Stimulated activated CD8-positive, alpha-beta memory T cell treated with anti-CD3 and anti-CD28 coated beads, Interleukin-4, amount 100 ng/mL, for 1 hour (primary cell): ENCODE results near the gene DNM1.

Experiments used
- DNase-seq, 2 donors: peaks; one replicate each; pipeline ENCODE4 v3.0.0-alpha.2; 2020; ENCODE audit warnings: low read depth in 2 of 2, low spot score in 1 of 2

DNM1 gene

DNA sequence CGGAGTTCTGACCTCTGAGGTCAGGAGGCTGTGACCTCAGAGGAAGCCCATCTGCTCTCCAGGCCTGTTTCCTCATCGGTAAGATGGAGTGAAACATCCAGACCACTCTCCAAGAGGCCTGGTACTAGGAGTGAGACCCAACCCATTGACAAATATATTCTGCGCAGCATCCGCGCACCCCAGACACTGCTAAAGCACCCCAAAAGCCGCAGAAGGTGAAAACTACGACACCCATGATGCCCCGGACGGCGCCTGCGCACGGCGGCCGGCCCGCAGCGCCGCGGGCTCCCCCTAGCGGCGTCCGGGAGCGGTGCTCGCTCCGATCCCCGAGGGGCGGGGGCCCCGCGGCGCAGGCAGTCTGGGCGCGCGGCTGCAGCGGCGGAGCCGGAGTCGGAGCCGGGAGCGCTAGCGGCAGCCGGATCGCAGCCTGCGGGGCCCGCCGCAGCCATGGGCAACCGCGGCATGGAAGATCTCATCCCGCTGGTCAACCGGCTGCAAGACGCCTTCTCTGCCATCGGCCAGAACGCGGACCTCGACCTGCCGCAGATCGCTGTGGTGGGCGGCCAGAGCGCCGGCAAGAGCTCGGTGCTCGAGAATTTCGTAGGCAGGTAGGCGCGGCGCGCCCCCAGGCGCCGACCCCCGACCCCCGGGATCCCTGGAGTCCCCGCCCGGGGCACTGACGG lies at the start of gene DNM1:
Gene DNM1, plus strand, starts transcription at position 356 of the 683 bp plus-strand sequence. Its CDS starts 92 bp downstream, at position 448.
- DNase-seq = peak; percentile 17 to 47

DNA sequence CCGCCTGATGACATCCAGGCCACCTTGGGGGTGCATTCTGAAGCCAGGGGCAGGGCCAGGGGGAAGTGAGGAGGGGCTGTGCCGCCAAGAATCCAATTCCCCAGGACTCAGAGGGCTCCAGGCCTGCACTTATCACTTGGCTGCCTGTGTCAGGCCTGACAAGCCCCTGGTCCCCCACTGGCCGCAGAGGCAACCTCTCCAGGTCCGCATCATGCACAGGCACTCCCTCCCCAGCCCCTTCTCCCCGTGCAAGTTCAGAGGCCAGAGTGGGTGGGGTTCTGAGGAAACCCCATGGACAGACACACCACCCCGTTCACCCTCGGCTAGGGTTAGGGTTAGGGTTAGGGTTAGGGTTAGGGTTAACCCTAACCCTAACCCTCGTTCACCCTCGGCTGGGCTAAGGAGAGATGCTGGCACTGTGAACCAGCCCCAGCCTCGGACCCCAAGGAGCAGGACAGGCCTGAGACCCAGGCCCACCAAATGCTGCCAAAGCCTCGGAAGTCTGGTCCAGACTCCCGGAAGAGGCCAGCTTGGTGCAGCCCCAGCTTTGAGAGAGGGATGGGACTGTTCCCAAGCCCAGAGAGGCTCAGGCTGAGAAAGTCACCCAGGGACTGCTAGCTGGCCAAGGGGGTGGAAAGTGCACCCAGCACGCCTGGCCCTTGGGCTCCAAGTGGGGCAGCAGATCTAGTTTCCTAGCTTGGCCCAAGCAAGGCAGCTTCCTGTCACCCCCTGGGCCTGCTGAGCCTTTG lies 49.1 kb upstream of the DNM1 start:
- DNase-seq = no peak

- DNase-seq = no peak
Measured at GRCh38 chr9:128155736-128156500, 47.3 kb upstream of the DNM1 start.

DNA sequence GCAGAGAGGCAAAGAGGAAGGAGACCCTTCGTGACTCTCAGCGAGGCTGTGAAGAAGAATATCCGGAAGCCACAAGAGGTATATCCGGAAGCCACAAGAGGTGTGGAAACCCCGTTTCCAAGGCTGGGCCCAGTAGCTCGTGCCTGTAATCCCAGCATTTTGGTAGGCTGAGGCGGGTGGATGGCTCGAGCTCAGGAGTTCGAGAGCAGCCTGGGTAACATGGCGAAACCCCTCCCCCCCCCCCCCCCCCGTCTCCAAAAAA lies 43.7 kb upstream of the DNM1 start:
- no peak for DNase-seq

DNA sequence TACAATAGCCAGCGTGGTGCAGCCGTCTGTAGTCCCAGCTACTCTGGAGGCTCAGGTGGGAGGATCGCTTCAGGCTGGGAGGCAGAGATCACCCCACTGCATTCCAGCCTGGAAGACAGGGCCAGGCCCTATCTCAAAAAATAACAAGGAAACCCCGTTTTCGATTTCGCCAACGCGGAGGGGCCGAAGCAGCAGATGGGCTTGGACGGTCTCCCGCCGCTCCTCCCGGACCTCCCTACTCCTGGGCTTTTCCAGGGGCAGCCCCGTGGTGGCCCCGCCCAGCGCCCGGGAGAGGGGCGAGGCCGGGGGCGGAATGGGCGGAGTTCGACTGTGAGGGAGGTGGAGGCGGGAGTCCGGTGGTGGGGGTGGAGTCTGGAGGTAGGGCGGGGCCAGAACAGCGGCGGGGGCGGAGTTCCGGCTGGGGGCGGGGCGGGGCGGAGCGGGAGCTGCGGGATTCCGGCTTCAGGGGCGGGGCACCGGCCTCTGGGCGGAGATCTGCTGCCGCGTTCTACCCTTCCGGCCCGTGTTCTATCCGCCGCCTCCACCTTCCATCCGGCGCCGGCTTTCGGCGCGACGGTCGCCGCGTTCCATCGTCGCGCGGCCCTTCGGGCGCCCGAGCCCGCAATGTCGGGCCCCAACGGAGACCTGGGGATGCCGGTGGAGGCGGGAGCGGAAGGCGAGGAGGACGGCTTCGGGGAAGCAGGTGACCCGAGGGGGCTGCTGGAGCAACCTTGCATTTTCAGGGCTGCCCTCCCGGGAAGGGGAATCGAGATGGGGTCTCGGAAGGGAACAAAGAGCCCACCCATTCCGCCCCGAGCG lies 43.2 kb upstream of the DNM1 start, which contains the start of gene BBLN:
Gene BBLN, plus strand, starts transcription at position 482 of the 819 bp plus-strand sequence. Its CDS starts 143 bp downstream, at position 625.
- DNase-seq = peak; percentile 85 to 87

DNA sequence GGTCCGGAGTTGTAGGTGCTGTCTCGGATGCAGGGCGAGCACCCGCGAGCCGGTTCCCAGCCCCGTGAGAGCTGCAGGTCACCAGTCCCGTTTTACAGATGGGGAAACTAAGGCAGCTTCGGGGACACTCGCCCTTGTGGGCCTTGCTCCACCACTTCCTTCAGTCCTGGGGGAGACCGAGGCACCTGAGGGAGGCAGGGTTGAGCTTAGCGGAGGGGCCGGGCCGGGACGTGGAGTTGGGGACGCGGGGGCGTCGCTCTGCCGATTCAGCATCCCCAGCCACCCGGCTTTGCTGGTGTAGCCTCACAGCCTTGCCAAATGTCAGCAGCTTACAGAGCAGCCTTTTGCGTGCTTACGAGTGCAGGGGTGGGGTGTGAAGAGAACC lies 42.6 kb upstream of the DNM1 start:
- peak in 1 of 2 donors; percentile 10 for DNase-seq

DNA sequence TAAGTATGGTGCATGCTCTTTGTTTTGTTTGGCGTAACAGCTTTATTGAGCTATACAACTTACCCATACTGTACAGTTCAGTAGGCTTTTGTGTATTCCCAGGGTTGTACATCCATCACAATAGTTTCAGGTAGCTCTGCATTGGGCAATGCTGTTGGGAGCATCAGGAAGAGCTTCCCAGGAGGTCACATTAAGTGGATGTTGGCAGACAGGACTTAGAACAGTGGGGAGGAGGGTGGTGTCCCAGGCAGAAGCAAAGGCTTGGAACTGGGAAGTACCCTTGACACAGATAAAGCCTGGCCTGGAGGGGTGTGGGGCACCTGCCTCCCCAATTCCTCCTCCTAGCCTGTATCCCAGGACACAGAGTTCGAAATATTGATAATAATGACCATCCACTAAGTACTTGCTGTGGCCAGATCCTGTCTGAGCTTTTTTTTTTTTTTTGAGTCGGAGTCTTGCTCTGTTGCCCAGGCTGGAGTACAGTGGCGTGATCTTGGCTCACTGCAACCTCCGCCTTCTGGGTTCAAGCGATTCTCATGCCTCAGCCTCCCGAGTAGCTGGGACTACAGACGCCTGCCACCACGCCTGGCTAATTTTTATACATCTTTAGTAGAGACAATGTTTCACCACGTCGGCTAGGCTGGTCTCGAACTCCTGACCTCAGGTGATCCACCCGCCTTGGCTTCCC lies 41.8 kb upstream of the DNM1 start:
- no peak for DNase-seq

GRCh38 chr9:128162215-128163026 lies 40.8 kb upstream of the DNM1 start:
- no peak for DNase-seq

DNA sequence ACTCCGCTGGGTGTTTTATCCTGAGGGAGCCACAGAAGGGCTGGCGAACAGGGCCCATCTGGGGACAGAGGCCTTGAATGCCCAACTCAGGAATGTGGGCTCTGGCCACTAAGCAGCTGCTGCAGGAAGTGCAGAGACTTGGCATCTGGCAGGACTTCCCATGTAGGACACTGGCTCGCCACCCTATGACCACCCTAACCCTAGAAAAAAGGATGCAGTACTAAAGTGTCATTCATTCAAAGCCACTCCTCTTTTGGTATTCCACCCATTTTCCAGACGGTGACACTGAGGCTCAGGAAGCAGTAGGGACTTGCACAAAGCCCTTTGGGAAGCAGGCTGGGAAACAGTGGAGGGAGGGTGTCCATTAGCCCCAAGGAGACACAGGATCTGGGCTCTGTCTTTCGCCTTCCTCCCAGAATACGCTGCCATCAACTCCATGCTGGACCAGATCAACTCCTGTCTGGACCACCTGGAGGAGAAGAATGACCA lies 40.1 kb upstream of the DNM1 start:
- no peak for DNase-seq

- no peak for DNase-seq
Measured at GRCh38 chr9:128163523-128164306, 39.5 kb upstream of the DNM1 start.

- DNase-seq = no peak
Measured at GRCh38 chr9:128164307-128164885, 38.8 kb upstream of the DNM1 start.

DNA sequence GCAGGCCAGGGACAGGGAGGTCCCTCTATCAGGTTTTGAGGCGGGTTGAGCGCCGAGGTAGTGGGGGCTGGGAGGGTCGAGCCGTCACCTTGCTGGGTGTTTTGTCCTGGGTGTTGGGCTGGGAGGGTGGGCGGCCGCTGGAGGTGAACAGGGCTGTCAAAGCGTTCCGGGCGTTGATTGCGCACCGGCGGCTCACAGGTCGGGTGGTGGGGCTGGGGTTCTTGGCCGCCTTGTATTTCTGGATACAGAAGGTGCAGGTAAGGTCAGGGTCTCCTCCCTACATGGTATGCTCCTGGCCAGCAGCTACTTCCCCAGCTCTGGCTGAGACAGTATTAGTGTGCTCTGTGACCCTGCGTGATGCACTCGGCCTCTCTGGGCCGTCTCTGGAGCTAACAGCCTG lies 37.0 kb upstream of the DNM1 start:
- DNase-seq = no peak

DNA sequence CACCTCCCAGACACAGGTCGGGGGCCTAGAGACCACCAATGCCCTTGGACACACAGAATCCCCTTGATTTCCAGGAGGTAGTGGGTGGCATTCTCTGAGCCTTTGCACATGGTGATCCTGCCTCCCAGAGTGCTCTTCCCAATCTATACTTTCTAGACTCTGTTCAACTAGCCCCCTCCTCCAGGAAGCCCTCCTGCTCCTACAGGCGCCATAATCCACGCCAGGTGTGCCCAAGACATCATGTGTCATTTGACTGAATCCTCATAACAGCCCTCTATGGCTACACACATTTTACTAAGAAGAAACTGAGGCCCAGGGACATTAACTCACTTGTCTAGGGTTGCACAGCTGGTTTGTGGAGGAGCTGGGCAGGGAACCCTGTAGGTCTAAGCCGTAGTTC lies 36.0 kb upstream of the DNM1 start:
- no peak for DNase-seq

DNA sequence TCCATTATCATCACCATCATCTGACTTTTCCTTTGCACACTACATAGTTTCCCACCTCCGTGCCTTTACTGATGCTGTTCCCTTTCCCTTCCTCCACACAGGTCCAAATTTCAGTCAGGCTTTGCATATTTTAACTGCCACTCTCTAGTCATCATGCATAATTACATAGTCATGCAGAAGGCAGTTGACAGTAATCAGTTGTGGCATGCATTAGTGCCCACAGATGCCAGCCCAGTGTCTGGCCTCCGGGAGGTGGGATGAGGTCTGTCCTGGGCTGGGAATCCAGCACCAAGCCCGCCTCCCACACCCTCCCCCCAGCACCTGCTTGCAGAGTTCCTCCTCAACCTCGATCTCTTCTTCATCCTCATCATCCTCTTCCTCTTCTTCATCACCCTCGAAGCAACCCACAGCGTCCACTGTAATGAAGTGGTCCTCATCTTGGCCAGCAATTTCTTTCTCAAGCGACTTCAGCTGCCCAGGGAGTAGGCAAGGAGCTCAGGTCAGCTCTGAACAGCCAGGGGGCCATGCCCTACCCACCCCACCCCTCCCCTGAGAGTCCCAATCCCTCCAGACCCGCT lies 34.4 kb upstream of the DNM1 start:
- DNase-seq = no peak

- no peak for DNase-seq
Measured at GRCh38 chr9:128169492-128169891, 33.7 kb upstream of the DNM1 start.

DNA sequence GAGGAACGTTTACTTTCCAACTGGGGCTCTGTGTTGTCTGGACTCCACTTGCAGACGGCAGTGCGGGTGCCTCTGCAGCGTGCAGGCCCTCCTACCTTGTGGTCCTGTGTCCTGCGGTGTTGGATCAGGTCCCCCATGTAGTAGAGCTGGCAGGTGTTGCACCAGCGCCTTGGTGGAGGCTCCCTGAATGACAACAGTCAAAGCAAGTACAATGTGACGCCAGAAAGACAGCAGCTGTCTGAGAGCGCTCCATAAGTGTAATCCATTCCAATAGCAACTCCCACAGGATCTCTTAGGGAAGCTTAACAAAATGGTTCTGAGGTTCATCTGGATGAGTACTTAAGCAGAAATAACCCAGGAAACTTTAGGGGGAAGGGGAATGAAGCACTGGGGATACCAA lies 33.3 kb upstream of the DNM1 start:
- DNase-seq = no peak

DNA sequence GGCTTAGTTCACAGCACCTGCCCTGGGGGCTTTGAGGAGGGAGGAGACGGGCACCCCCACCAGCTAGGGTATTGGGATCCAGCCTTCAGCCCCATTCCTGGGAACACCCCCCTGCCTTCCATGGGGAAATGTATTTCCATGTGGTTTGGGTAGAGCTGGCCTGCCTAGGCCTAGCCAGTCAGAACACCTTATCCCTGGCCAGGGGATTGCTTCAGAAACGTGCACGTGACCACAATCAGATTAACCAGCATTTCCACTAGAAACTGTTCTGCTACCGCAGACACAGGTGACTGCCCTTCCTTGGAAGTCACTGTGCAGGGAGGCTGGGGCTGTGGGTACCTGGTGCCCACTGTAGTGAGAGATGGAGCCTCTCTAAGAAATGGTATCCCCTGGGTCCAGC lies 29.1 kb upstream of the DNM1 start:
- DNase-seq = no peak

- DNase-seq = no peak
Measured at GRCh38 chr9:128175102-128175563, 28.0 kb upstream of the DNM1 start.
